Lower leg skin (tissue), 4 donors: ENCODE results near the gene ABCA13. TPM values are rescaled to one million over a fixed set of nuclear protein-coding genes. Genes with fewer than 3 reads are reported as not detected.

ENCODE experiments used
- DNase-seq, 2 donors: peaks; one replicate each; pipeline ENCODE4 v3.0.0-alpha.2; 2019; ENCODE audit warnings: low spot score in 2 of 2
- H3K4me3 ChIP-seq: fragments of 200-600 bp; sonication (generic); 2 replicates; pipeline ENCODE4 v1.5.1; 2017; ENCODE audit warnings: mild to moderate bottlenecking, low read depth; ENCODE audit not compliant: poor library complexity, severe bottlenecking
- CTCF ChIP-seq, 3 donors: fragments of 450-650 bp; IDR thresholded peaks; one replicate each; pipeline ENCODE4 v1.5.1; 2016; ENCODE audit warnings: antibody characterized with exemption in 3 of 3, mild to moderate bottlenecking in 3 of 3, moderate library complexity in 2 of 3
- POLR2A ChIP-seq, 2 donors: fragments of 450-650 bp; IDR thresholded peaks; one replicate each; pipeline ENCODE4 v1.6.1; 2016 to 2017; ENCODE audit warnings: antibody characterized with exemption in 2 of 2, mild to moderate bottlenecking in 1 of 2, moderate library complexity in 1 of 2
- WGBS, 2 donors: methylation state at CpG; one replicate each; pipeline ENCODE4 v1.1.5; 2018; 5-methylcytosine and 5-hydroxymethylcytosine counted together
- intact Hi-C: fragments of 100-400 bp; cut with DNase I; formaldehyde crosslinking; loops from one replicate; pipeline ENCODE4 v1.15.0; 2023; ENCODE audit warnings: low total_unique reads
- total RNA-seq, 4 donors: library from RNA; depleted of rRNA; stranded (reverse); fragments of >200 nt; gene quantifications; one replicate each; pipeline ENCODE4 v1.1.0, GENCODE V29; 2016

Gene ABCA13
- total RNA-seq, 4 donors from 2014 or later, result 0.08 to 1.7 (median 0.52) TPM

GRCh38 chr7:48636391-48637015, 465.2 kb downstream of the ABCA13 start:
- no peak for DNase-seq
- TF ChIP-seq CTCF (IDR thresholded peaks at IDR 0.05), result no peak
- no peak for TF ChIP-seq POLR2A (IDR thresholded peaks at IDR 0.05)
- no peak overlapping the region for H3K4me3 ChIP-seq
- 43 to 51% methylated on average over 3 of the region's 3 CpGs for WGBS, 2 donors
- intact Hi-C loops, result no loop called here

DNA sequence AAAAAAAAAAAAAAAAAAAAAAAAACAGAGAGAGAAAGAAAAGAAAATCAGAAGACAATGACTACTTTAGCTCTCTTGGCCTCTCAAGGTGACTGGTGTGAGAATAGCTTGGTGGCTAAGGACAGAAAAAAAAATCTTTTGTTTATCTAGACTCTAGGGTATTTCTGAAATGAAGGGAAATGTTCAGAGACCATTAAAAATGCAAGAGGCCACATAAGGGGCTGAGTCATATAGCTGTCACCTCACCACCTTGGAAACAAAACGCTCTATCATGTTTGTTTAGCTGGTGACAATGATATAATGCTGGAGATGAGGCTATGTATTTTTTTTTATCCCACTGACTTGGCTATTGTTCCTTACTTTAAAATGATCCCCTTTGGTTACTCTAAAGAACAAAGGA, 466.1 kb downstream of the ABCA13 start:
- no peak for DNase-seq
- H3K4me3 ChIP-seq, result no peak overlapping the region
- WGBS, 2 donors, result 34 to 51% methylated on average over 1 of the region's 1 CpG
- intact Hi-C loops, result no loop called here
- TF ChIP-seq POLR2A (IDR thresholded peaks at IDR 0.05) (no peak), CTCF (IDR thresholded peaks at IDR 0.05) (no peak)

DNA sequence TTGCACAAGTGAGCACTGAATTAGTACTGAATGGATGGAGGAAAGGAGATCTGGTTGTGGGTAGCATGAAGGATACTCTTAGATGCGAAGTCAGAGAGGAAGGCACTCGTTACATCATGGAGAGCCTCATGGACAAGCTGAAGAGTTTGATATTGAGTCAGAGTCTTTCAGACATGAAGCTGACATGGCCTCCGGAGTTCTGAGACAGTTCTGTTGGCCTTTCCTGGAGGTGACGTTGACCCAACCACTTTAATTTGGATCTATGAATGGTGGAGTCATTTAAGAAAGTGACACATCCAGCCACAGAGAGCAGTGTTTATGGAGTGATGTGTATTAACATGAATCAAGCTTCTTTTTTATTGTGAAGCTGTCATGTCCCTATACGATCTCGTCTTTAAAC, 466.8 kb downstream of the ABCA13 start:
- DNase-seq, result no peak
- TF ChIP-seq POLR2A (IDR thresholded peaks at IDR 0.05), result no peak
- TF ChIP-seq CTCF (IDR thresholded peaks at IDR 0.05), result no peak
- intact Hi-C loops, result no loop called here
- 78 to 85% methylated on average over 6 of the region's 6 CpGs for WGBS, 2 donors
- no peak overlapping the region for H3K4me3 ChIP-seq

- intact Hi-C loops, result no loop called here
- 68 to 84% methylated on average over 2 of the region's 2 CpGs for WGBS, 2 donors
- no peak overlapping the region for H3K4me3 ChIP-seq
- DNase-seq, result no peak
- no peak for TF ChIP-seq CTCF (IDR thresholded peaks at IDR 0.05)
- TF ChIP-seq POLR2A (IDR thresholded peaks at IDR 0.05), result no peak
Observed at GRCh38 chr7:48643431-48644013, 472.3 kb downstream of the ABCA13 start.

GRCh38 chr7:48658138-48658537, 486.9 kb downstream of the ABCA13 start:
- 86 to 94% methylated on average over 2 of the region's 2 CpGs for WGBS, 2 donors
- TF ChIP-seq POLR2A (IDR thresholded peaks at IDR 0.05), result no peak
- no peak for TF ChIP-seq CTCF (IDR thresholded peaks at IDR 0.05)
- no peak overlapping the region for H3K4me3 ChIP-seq
- no peak for DNase-seq
- intact Hi-C loops, result no loop called here
